Measurements from ENCODE around the gene KRTAP5-1. TPM values are rescaled to one million over a fixed set of nuclear protein-coding genes. Genes with fewer than 3 reads are reported as not detected.

Gene KRTAP5-1
- total RNA-seq, 1 experiment from 2014 or later, result not detected

- peak overlapping the region; percentile 62 for H3K9ac ChIP-seq (ENCODE audit: low read length)
- DNase-seq (ENCODE audit: low read depth, low spot score) (no peak), ATAC-seq (peak; percentile 76)
- CTCF ChIA-PET, result interaction anchor here (0.6 to 5.2 kb wide), 29 partner anchors 8 to 610 kb away, joined by 3 to 133 read pairs (median 4); partner anchors contain the start of gene DUSP8
- H3K27ac ChIP-seq (ENCODE audit: low read depth, low read length), result peak overlapping the region; percentile 88
- peak overlapping the region; percentile 50 to 62 for H3K4me3 ChIP-seq (replicated peaks in 1 of 2; ENCODE audit: low read depth in 1 of 2, low read length in 2 of 2)
- H3K79me2 ChIP-seq (ENCODE audit: insufficient read depth, low read length), result no peaks in the 10 kb centered on the region
- H2AFZ ChIP-seq (ENCODE audit: low read depth, low read length, poor library complexity, severe bottlenecking), result peak overlapping the region; percentile 58
- POLR2A ChIA-PET, result interaction anchor here (1.1 to 2.1 kb wide), 4 partner anchors 12 to 94 kb away, joined by 3 to 18 read pairs (median 6); no protein-coding TSS in a partner anchor
- intact Hi-C loops (cut with micrococcal nuclease), result loop anchor here (1.0 to 2.0 kb wide), 3 partner anchors 28 to 286 kb away; no protein-coding TSS in a partner anchor
- TF ChIP-seq POLR2AphosphoS5 (IDR thresholded peaks at IDR 0.05; ENCODE audit: low read depth, low read length) (peak; percentile 68), CTCF (IDR thresholded peaks at IDR 0.05 in 2 of 3, conservative IDR thresholded peaks at IDR 0.05 in 1 of 3; ENCODE audit: borderline replicate concordance in 1 of 3, insufficient read depth in 1 of 3, low read depth in 2 of 3, low read length in 2 of 3) (peak in 2 of 3 experiments; percentile 69 to 80; a peak in 4 of 6 replicates), ATF3 (IDR thresholded peaks at IDR 0.05) (no peak), CEBPB (IDR thresholded peaks at IDR 0.05; ENCODE audit: low read depth) (no peak)
- RAD21 ChIA-PET (ENCODE audit: low non-redundant PET in 1 of 2, low total read pairs in 2 of 2, uncharacterized antibody in 2 of 2, unreplicated experiment in 2 of 2), result interaction anchor here (0.6 to 3.2 kb wide), 5 partner anchors 27 to 106 kb away, joined by 3 to 22 read pairs (median 5); no protein-coding TSS in a partner anchor
- no TSS peak for BruUV-seq (replicated peaks)
- no peaks in the 10 kb centered on the region for H3K36me3 ChIP-seq (ENCODE audit: control insufficient read depth in 1 of 2, insufficient read depth in 2 of 2, low read length in 2 of 2)
- H4K20me1 ChIP-seq (ENCODE audit: insufficient read depth), result no peaks in the 10 kb centered on the region
- H3K4me2 ChIP-seq (ENCODE audit: low read length), result peak overlapping the region; percentile 98
- peaks cover 17 to 37% of the 10 kb centered on the region in 2 experiments for H3K4me1 ChIP-seq (ENCODE audit: control insufficient read depth in 1 of 2, insufficient read depth in 2 of 2, low read length in 2 of 2)
- H3K9me3 ChIP-seq (ENCODE audit: control insufficient read depth in 1 of 2, insufficient read depth in 1 of 2, low read depth in 1 of 2, low read length in 2 of 2), result no peaks in the 10 kb centered on the region
- H3K27me3 ChIP-seq (ENCODE audit: insufficient read depth, low read length), result no peaks in the 10 kb centered on the region
- no peaks in the 10 kb centered on the region for H3K9me2 ChIP-seq (ENCODE audit: insufficient read depth)
Measured at GRCh38 chr11:1546536-1547466, 38.3 kb downstream of the KRTAP5-1 start.

Data from HCT116 (cell line).